SH-SY5Y (cell line): ENCODE measurements around the gene C7orf33.

Experiments
- GATA2 ChIP-seq: IDR thresholded peaks from 2 replicates; pipeline ENCODE4 v1.6.1; 2011; ENCODE audit warnings: mild to moderate bottlenecking, low read depth, low read length
- GATA3 ChIP-seq: IDR thresholded peaks from 2 replicates; pipeline ENCODE4 v1.6.1; 2011; ENCODE audit warnings: low read depth, mild to moderate bottlenecking, low read length, moderate library complexity

C7orf33 gene

GRCh38 chr7:148620749-148621359 is 30.3 kb downstream of the C7orf33 start:
- TF ChIP-seq GATA2, result no peak

GRCh38 chr7:148621563-148621962 is 31.0 kb downstream of the C7orf33 start:
- TF ChIP-seq GATA3 (no peak), GATA2 (no peak)

GRCh38 chr7:148622887-148623585 is 32.5 kb downstream of the C7orf33 start:
- TF ChIP-seq GATA3 (no peak), GATA2 (no peak)

- TF ChIP-seq GATA2 (no peak), GATA3 (no peak)
Observed at GRCh38 chr7:148623586-148624282, 33.2 kb downstream of the C7orf33 start.

- TF ChIP-seq GATA2 (no peak), GATA3 (no peak)
Observed at GRCh38 chr7:148624735-148625134, 34.2 kb downstream of the C7orf33 start.

- TF ChIP-seq GATA3 (no peak), GATA2 (no peak)
Observed at GRCh38 chr7:148625342-148625741, 34.8 kb downstream of the C7orf33 start.

- TF ChIP-seq GATA3 (no peak), GATA2 (no peak)
Observed at GRCh38 chr7:148626828-148627227, 36.3 kb downstream of the C7orf33 start.

GRCh38 chr7:148628011-148628410 is 37.4 kb downstream of the C7orf33 start:
- TF ChIP-seq GATA3 (no peak), GATA2 (no peak)

GRCh38 chr7:148630078-148630477 is 39.5 kb downstream of the C7orf33 start:
- TF ChIP-seq GATA2, result no peak
- no peak for TF ChIP-seq GATA3

- TF ChIP-seq GATA3, result no peak
Observed at GRCh38 chr7:148633761-148634160, 43.2 kb downstream of the C7orf33 start.

- TF ChIP-seq GATA3, result no peak
- no peak for TF ChIP-seq GATA2
Observed at GRCh38 chr7:148637094-148637493, 46.5 kb downstream of the C7orf33 start.

- no peak for TF ChIP-seq GATA2
- no peak for TF ChIP-seq GATA3
Observed at GRCh38 chr7:148645898-148646297, 55.3 kb downstream of the C7orf33 start.

- no peak for TF ChIP-seq GATA3
- TF ChIP-seq GATA2, result no peak
Observed at GRCh38 chr7:148650232-148650858, 59.8 kb downstream of the C7orf33 start.

GRCh38 chr7:148652773-148653172 is 62.2 kb downstream of the C7orf33 start:
- no peak for TF ChIP-seq GATA3
- TF ChIP-seq GATA2, result no peak
